ENCODE results near the gene RHBDL2. TPM values are rescaled to one million over a fixed set of nuclear protein-coding genes. Genes with fewer than 3 reads are reported as not detected.

Gene RHBDL2
- total and polyA plus RNA-seq, 2 of the 13 experiments (the other 11 are each of a cell fraction or from before 2014, with no cell fraction given): 3.3 to 5.4 TPM

GRCh38 chr1:38941093-38941492 is 537 bp downstream of the RHBDL2 start:
- H3K79me2 ChIP-seq (ENCODE audit: insufficient read depth, low read length): peaks cover 2% of the 10 kb centered on the region
- intact Hi-C loops (cut with micrococcal nuclease; ENCODE audit: unreplicated experiment) (loop anchor here (2.0 kb wide), 2 partner anchors 28 to 86 kb away; partner anchors contain the start of gene NDUFS5), in situ Hi-C loops (cut with HindIII; ENCODE audit: extremely low pct_ligation_motif_present, low pct_unique_long_range_greater_than_20kb) (no loop called here)
- H3K4me1 ChIP-seq (ENCODE audit: insufficient read depth, low read length): peaks cover 80% of the 10 kb centered on the region
- H3K27me3 ChIP-seq (ENCODE audit: control insufficient read depth in 1 of 2, insufficient read depth in 2 of 2, low read length in 2 of 2): no peaks in the 10 kb centered on the region; a peak in 1 of 5 replicates
- H3K4me3 ChIP-seq (replicated peaks in 1 of 3; ENCODE audit: insufficient read depth in 1 of 3, low read depth in 2 of 3, low read length in 3 of 3): peak overlapping the region; percentile 56 to 81 (median 75)
- 5% methylated on average over 4 of the region's 4 CpGs for WGBS (ENCODE audit: low lambda C conversion rate)
- H4K20me1 ChIP-seq (ENCODE audit: insufficient read depth, low read length): no peaks in the 10 kb centered on the region
- DNase-seq (ENCODE audit: low spot score) (no peak), ATAC-seq (peak; percentile 60), FAIRE-seq (no peak)
- peak overlapping the region; percentile 72 for H3K27ac ChIP-seq (ENCODE audit: extremely low read length, insufficient read depth, low read length)
- ChIA-PET CTCF (ENCODE audit: low intra/inter-chr PET ratio, low total read pairs) (no interaction called here), POLR2A (interaction anchor here (1.1 kb wide), 1 partner anchor 85 kb away, joined by 3 read pairs; the partner anchor contains the start of gene NDUFS5)
- no peaks in the 10 kb centered on the region for H3K9me3 ChIP-seq (ENCODE audit: low read length)
- peak overlapping the region; percentile 83 for H3K4me2 ChIP-seq (ENCODE audit: low read depth, low read length)
- H2AFZ ChIP-seq (ENCODE audit: low read length): peak overlapping the region; percentile 61
- peak overlapping the region; percentile 76 for H3K9ac ChIP-seq (ENCODE audit: insufficient read depth, low read depth, low read length)
- BruUV-seq (replicated peaks): no TSS peak
- H3K36me3 ChIP-seq (replicated peaks in 1 of 2; ENCODE audit: control insufficient read depth in 1 of 2, insufficient read depth in 2 of 2, low read length in 2 of 2): no peaks in the 10 kb centered on the region
- TF ChIP-seq THAP7 (CRISPR knock-in tag; IDR thresholded peaks at IDR 0.05) (no peak; the same call in 1 of the 2 replicates), MYNN (CRISPR knock-in tag; IDR thresholded peaks at IDR 0.05; ENCODE audit: low read depth) (no peak), ESRRA (CRISPR knock-in tag; IDR thresholded peaks at IDR 0.05; ENCODE audit: low read depth) (0 out of 2 replicates have a peak, but pooled peaks have one; percentile 34), ZSCAN22 (CRISPR knock-in tag; IDR thresholded peaks at IDR 0.05) (0 out of 2 replicates have a peak, but pooled peaks have one; percentile 13), SOX6 (IDR thresholded peaks at IDR 0.05) (no peak), SOX6 (CRISPR knock-in tag; IDR thresholded peaks at IDR 0.05) (0 out of 2 replicates have a peak, but pooled peaks have one; percentile 10), ZFP36L1 (CRISPR knock-in tag; IDR thresholded peaks at IDR 0.05) (no peak), ZNF451 (CRISPR knock-in tag; IDR thresholded peaks at IDR 0.05) (no peak), ELF3 (CRISPR knock-in tag; IDR thresholded peaks at IDR 0.05) (peak; percentile 13), NFATC3 (CRISPR knock-in tag; IDR thresholded peaks at IDR 0.05) (no peak), SIN3A (IDR thresholded peaks at IDR 0.05; ENCODE audit: borderline replicate concordance, low read depth, low read length) (0 out of 2 replicates have a peak, but pooled peaks have one; percentile 27), HMGXB4 (CRISPR knock-in tag; IDR thresholded peaks at IDR 0.05; ENCODE audit: borderline replicate concordance in 1 of 2, low read depth in 1 of 2) (0 out of 4 replicates have a peak, but pooled peaks of 1 of the 2 experiments have one; percentile 37), ZNF430 (CRISPR knock-in tag; IDR thresholded peaks at IDR 0.05) (no peak), IRF2 (CRISPR knock-in tag; IDR thresholded peaks at IDR 0.05) (no peak), TCF12 (IDR thresholded peaks at IDR 0.05) (no peak), TCF12 (CRISPR knock-in tag; IDR thresholded peaks at IDR 0.05) (0 out of 2 replicates have a peak, but pooled peaks have one; percentile 27), FOXO4 (CRISPR knock-in tag; conservative IDR thresholded peaks at IDR 0.05) (0 out of 2 replicates have a peak, but pooled peaks have one; percentile 81), ZNF292 (CRISPR knock-in tag; IDR thresholded peaks at IDR 0.05; ENCODE audit: borderline replicate concordance, low read depth) (0 out of 2 replicates have a peak, but pooled peaks have one; percentile 2), ZNF121 (CRISPR knock-in tag; IDR thresholded peaks at IDR 0.05) (no peak)
